Measurements from ENCODE around the gene TECPR2. TPM values are rescaled to one million over a fixed set of nuclear protein-coding genes. Genes with fewer than 3 reads are reported as not detected.
A peak's percentile ranks its signal among the peaks of the same experiment; 100 is the strongest.

TECPR2 gene
- total and polyA plus RNA-seq, 2 of the 13 experiments (the other 11 are each of a cell fraction or from before 2014, with no cell fraction given) = 3.5 to 5.7 TPM

- TF ChIP-seq CREB1 (IDR thresholded peaks at IDR 0.05) = peak; percentile 83
- peak; percentile 66; the same call in 1 of the 2 replicates for TF ChIP-seq CREB1 (CRISPR knock-in tag; IDR thresholded peaks at IDR 0.05)
- TF ChIP-seq, protein P1, sequence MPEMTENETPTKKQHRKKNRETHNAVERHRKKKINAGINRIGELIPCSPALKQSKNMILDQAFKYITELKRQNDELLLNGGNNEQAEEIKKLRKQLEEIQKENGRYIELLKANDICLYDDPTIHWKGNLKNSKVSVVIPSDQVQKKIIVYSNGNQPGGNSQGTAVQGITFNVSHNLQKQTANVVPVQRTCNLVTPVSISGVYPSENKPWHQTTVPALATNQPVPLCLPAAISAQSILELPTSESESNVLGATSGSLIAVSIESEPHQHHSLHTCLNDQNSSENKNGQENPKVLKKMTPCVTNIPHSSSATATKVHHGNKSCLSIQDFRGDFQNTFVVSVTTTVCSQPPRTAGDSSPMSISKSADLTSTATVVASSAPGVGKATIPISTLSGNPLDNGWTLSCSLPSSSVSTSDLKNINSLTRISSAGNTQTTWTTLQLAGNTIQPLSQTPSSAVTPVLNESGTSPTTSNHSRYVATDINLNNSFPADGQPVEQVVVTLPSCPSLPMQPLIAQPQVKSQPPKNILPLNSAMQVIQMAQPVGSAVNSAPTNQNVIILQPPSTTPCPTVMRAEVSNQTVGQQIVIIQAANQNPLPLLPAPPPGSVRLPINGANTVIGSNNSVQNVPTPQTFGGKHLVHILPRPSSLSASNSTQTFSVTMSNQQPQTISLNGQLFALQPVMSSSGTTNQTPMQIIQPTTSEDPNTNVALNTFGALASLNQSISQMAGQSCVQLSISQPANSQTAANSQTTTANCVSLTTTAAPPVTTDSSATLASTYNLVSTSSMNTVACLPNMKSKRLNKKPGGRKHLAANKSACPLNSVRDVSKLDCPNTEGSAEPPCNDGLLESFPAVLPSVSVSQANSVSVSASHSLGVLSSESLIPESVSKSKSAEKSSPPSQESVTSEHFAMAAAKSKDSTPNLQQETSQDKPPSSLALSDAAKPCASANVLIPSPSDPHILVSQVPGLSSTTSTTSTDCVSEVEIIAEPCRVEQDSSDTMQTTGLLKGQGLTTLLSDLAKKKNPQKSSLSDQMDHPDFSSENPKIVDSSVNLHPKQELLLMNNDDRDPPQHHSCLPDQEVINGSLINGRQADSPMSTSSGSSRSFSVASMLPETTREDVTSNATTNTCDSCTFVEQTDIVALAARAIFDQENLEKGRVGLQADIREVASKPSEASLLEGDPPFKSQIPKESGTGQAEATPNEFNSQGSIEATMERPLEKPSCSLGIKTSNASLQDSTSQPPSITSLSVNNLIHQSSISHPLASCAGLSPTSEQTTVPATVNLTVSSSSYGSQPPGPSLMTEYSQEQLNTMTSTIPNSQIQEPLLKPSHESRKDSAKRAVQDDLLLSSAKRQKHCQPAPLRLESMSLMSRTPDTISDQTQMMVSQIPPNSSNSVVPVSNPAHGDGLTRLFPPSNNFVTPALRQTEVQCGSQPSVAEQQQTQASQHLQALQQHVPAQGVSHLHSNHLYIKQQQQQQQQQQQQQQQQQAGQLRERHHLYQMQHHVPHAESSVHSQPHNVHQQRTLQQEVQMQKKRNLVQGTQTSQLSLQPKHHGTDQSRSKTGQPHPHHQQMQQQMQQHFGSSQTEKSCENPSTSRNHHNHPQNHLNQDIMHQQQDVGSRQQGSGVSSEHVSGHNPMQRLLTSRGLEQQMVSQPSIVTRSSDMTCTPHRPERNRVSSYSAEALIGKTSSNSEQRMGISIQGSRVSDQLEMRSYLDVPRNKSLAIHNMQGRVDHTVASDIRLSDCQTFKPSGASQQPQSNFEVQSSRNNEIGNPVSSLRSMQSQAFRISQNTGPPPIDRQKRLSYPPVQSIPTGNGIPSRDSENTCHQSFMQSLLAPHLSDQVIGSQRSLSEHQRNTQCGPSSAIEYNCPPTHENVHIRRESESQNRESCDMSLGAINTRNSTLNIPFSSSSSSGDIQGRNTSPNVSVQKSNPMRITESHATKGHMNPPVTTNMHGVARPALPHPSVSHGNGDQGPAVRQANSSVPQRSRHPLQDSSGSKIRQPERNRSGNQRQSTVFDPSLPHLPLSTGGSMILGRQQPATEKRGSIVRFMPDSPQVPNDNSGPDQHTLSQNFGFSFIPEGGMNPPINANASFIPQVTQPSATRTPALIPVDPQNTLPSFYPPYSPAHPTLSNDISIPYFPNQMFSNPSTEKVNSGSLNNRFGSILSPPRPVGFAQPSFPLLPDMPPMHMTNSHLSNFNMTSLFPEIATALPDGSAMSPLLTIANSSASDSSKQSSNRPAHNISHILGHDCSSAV (CRISPR knock-in tag; IDR thresholded peaks at IDR 0.05; ENCODE audit: borderline replicate concordance) = no peak
- no peak for TF ChIP-seq ZNF121 (CRISPR knock-in tag; IDR thresholded peaks at IDR 0.05)
- TF ChIP-seq RNF2 (conservative IDR thresholded peaks at IDR 0.05; ENCODE audit: low read depth) = no peak
- TF ChIP-seq ZNF75D (CRISPR knock-in tag; IDR thresholded peaks at IDR 0.05; ENCODE audit: borderline replicate concordance) = no peak
- no peak for TF ChIP-seq BRD4 (CRISPR knock-in tag; IDR thresholded peaks at IDR 0.05)
- TF ChIP-seq LBX2 (CRISPR knock-in tag; IDR thresholded peaks at IDR 0.05; ENCODE audit: borderline replicate concordance) = no peak
- TF ChIP-seq PITX1 (CRISPR knock-in tag; IDR thresholded peaks at IDR 0.05) = 0 out of 2 replicates have a peak, but pooled peaks have one; percentile 29
- TF ChIP-seq MTF1 (CRISPR knock-in tag; IDR thresholded peaks at IDR 0.05) = no peak
- TF ChIP-seq XRCC5 (optimal IDR thresholded peaks at IDR 0.05; ENCODE audit: low read length) = peak; percentile 29
- no peak for TF ChIP-seq SP1 (IDR thresholded peaks at IDR 0.05)
- TF ChIP-seq SP1 (CRISPR knock-in tag; IDR thresholded peaks at IDR 0.05) = peak; percentile 40; the same call in 1 of the 2 replicates
- TF ChIP-seq ZNF878 (CRISPR knock-in tag; IDR thresholded peaks at IDR 0.05) = no peak
- TF ChIP-seq MIER3 (CRISPR knock-in tag; IDR thresholded peaks at IDR 0.05; ENCODE audit: borderline replicate concordance) = no peak; the same call in 1 of the 2 replicates
- TF ChIP-seq, protein P2, sequence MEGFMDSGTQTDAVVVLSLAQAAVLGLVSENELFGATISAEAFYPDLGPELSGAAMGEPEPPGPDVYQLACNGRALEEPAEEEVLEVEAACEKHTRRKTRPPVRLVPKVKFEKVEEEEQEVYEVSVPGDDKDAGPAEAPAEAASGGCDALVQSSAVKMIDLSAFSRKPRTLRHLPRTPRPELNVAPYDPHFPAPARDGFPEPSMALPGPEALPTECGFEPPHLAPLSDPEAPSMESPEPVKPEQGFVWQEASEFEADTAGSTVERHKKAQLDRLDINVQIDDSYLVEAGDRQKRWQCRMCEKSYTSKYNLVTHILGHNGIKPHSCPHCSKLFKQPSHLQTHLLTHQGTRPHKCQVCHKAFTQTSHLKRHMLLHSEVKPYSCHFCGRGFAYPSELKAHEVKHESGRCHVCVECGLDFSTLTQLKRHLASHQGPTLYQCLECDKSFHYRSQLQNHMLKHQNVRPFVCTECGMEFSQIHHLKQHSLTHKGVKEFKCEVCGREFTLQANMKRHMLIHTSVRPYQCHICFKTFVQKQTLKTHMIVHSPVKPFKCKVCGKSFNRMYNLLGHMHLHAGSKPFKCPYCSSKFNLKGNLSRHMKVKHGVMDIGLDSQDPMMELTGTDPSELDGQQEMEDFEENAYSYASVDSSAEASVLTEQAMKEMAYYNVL (CRISPR knock-in tag; IDR thresholded peaks at IDR 0.05; ENCODE audit: borderline replicate concordance) = no peak
- TF ChIP-seq, protein P3, sequence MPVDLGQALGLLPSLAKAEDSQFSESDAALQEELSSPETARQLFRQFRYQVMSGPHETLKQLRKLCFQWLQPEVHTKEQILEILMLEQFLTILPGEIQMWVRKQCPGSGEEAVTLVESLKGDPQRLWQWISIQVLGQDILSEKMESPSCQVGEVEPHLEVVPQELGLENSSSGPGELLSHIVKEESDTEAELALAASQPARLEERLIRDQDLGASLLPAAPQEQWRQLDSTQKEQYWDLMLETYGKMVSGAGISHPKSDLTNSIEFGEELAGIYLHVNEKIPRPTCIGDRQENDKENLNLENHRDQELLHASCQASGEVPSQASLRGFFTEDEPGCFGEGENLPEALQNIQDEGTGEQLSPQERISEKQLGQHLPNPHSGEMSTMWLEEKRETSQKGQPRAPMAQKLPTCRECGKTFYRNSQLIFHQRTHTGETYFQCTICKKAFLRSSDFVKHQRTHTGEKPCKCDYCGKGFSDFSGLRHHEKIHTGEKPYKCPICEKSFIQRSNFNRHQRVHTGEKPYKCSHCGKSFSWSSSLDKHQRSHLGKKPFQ (CRISPR knock-in tag; IDR thresholded peaks at IDR 0.05; ENCODE audit: insufficient replicate concordance) = no peak
- TF ChIP-seq HOXD1 (CRISPR knock-in tag; IDR thresholded peaks at IDR 0.05) = no peak
Measured at GRCh38 chr14:102509746-102510615, 147.2 kb downstream of the TECPR2 start, which contains the start of gene ANKRD9 (continued).
